ENCODE measurements around the gene RNPC3.
"Not testable (repeated sequence)": the region's sequence is repeated elsewhere in the genome, so short reads cannot be mapped to it uniquely, and the experiment has no call there.

The RNPC3 gene

GRCh38 chr1:103525607-103526507, at the start of gene RNPC3:
TSS of gene RNPC3 (plus strand) at chr1:103525699. CDS start at chr1:103526071, 372 bp downstream.
- peak; percentile 86 for DNase-seq

DNA sequence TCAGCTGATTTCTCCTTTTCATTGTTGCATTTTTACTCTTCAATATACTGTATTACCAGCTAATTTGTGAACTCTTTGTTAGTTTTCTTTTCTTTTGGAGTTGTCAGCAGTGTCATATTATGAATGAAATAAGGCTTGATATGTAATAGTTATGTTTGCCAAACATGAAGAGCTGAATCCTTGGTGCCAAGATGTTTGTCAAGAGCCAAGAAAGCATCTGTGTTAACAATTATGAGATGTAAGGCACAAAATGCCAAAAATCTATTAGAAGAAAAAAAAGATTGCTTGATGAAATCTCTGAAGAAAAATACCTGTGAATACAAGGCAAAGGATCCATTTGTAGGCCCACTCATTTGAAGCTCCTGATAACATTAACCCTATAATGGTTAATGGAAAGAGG, 48.4 kb upstream of the RNPC3 start:
- DNase-seq: no peak

DNA sequence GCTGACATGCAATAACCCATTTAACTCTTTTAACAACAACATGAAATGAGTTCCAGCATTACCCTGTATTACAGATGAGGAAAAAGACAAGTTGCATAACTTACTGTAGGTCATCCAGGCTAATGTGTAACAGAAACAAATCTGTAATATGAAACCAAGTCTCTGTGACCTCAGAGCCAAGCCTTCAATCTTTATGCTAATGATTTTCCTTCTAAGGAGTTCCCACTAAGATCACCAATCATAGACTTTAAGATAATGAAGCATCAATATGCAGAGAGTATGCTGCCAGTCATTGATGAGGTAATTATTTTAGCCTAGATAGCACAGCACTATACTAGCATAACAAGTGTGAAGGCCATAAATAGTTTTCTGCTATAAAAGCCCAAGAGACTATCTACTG, 35.6 kb upstream of the RNPC3 start:
- DNase-seq: no peak

DNA sequence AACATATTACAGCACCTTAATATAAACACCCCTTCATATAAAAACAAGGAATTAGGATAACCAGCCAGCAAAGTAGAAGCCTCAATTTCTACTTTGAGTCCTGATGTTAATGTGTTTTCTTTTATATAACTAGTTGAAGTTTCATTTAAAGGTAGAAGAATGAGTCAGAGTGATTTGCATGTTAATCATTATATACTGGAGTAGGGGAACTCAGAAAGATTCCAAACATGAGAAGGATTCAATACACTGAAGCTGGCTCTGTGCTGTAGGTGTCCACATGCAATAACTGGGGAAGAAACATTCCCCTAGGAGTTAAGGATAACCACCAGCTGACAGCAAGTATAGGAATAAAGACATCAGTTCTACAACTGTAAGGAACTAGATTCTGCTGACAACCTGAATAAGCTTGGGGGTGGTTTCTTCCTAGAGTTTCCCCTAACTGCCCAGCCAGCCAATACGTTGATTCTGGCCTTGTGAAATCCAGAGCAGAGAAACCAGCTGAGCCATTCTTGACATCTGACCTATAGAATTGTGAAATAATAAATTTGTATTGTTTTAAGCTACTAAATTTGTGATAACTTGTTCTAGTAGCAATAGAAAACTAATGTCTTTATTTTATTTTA, 33.4 kb upstream of the RNPC3 start:
- DNase-seq: no peak

DNA sequence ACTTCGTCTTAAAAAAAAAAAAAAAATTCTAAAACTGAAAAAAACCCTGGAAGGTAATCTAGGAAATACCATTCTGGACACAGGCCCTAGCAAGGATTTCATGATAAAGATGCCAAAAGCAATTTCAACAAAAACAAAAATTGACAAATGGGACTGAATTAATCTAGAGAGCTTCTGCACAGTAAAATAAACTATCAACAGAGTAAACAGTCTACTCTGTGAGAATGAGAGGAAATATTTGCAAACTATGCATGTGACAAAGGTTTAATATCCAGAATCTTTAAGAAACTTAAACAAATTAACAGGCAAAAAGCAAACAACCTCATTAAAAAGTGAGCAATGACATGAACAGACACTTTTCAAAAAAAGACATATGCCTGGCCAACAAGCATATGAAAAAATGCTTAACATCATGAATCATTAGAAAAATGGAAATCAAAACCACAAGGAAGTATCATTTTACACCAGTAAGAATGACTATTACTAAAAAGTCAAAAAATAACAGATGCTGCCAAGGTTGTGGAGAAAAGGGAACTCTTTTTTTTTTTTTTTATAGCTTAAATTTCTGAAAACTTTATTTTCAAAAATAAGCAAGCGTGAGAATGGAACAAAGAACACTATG, 29.4 kb upstream of the RNPC3 start:
- DNase-seq: no peak

DNA sequence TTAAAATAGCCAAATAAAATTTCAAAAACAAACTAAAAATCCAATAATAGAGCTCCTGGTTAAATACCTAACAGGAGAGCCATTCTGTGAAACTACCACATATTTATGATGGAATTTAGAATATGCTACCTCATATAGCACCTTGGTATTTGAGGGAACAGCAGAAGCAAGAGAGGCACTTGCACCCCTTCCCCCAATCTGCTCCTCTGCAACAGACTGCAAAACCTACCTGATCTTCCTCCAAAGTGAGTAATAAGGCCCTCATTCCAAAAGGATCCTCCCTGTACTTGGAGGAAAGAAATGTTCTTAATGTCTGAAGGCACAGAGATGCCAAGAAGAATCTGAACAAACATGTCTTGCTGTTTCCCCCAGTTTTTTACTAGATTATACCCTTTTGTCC, 28.1 kb upstream of the RNPC3 start:
- DNase-seq: no peak

DNA sequence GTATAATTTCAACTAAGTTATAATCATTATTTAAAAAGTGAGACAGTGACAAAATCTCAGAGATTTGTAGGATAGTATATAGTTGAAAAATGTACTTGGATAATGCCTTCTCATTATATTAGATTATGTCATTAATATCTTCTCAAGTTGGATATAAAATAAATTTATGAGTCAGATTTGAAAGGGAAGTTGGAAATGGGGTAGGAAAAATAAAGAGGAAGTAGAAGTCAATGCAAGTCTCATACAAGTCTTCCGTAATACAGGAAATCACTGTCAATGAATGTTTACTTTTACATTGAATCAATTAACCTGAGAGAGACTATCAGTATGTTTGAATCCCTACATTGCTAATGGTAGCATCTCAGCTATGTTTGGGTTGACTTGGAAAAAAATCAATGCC, 16.2 kb upstream of the RNPC3 start:
- no peak for DNase-seq

- DNase-seq: no peak
Observed at GRCh38 chr1:103513711-103514110, 11.8 kb upstream of the RNPC3 start.

GRCh38 chr1:103514920-103515503, 10.5 kb upstream of the RNPC3 start:
- peak; percentile 10 for DNase-seq

DNA sequence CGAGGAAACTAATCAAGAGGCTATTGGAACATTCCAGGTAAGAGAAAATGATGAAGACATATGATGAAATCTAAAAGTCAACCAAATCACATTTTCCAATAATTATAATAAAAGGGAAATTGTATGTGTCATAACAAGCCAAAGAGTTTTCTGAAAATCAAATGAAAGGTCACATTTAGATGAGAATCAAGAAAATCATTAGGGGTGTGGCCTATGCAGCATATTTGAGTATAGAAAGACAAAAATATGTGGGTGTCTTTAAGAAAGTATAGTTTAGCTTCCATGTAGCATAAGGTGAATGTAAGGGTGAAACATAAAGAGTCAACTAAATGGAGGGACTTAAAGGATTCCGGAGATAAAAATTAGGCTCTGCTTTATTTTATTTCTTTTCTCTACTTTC, 9.2 kb upstream of the RNPC3 start:
- DNase-seq: no peak

- no peak for DNase-seq
Observed at GRCh38 chr1:103516693-103517092, 8.8 kb upstream of the RNPC3 start.

- DNase-seq: no peak
Observed at GRCh38 chr1:103517380-103518047, 8.0 kb upstream of the RNPC3 start.

DNA sequence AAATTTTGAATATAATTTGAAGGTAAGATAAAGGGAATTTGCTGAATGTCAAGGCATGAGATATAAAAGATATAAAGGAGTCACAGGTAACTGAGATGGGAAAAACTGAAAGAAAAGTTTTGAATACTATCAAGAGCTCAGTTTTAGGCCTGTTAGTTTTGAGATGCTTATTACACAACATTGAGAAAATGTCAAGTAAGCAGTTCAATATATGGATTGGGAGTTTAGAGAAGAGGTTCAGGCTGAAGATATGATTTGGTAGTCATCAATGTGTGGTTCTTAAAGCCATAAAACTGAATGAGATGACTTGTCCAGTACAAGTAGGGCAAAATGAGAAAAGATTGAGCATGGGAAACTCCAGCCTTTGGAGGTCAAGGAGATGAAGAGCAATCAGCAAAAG, 4.7 kb upstream of the RNPC3 start:
- DNase-seq: no peak

- no peak for DNase-seq
Observed at GRCh38 chr1:103523346-103523745, 2.2 kb upstream of the RNPC3 start.

GRCh38 chr1:103525114-103525606, 339 bp upstream of the RNPC3 start:
- peak; percentile 20 for DNase-seq

GRCh38 chr1:103527331-103527730, 1.8 kb downstream of the RNPC3 start:
- no peak for DNase-seq

DNA sequence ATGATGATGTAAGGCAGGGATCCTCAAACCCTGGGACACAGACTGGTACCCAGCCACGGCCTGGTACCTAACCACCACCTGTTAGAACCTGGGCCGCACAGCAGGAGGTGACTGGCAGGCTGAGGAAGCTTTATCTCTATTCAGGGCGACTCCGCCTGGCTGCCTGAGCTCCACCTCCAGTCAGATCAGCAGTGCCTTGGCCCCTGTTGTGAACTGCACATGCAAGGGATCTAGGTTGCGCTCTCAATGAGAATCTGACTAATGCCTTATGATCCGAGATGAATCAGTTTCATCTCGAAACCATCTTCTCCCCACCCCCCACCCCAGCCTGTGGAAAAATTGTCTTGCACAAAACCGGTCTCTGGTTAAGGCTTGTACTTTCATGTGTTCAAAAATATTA, 4.2 kb downstream of the RNPC3 start:
- DNase-seq: peak; percentile 9

GRCh38 chr1:103538226-103538625, 12.7 kb downstream of the RNPC3 start:
- no peak for DNase-seq

GRCh38 chr1:103541431-103541830, 15.9 kb downstream of the RNPC3 start:
- DNase-seq: no peak

- DNase-seq: no peak
Observed at GRCh38 chr1:103546496-103546895, 21.0 kb downstream of the RNPC3 start.

- DNase-seq: no peak
Observed at GRCh38 chr1:103547840-103548239, 22.3 kb downstream of the RNPC3 start.

GRCh38 chr1:103560427-103560826, 34.9 kb downstream of the RNPC3 start:
- DNase-seq: no peak

DNA sequence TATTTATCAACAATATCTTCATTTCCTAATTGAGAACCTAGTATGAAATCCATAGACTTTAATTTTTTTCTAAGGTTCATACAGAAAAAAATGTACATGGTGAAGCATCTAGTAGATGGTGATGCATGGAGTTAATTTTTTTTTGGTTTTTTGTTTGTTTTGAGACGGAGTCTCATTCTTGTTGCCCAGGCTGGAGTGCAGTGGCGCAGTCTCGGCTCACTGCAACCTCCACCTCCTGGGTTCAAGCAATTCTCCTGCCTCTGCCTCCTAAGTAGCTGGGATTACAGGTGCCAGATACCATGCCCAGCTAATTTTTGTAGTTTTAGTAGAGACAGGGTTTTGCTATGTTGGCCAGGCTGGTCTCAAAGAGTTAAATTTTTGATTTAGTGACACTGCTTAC, 35.6 kb downstream of the RNPC3 start:
- not testable (repeated sequence) for DNase-seq

Measured in CD4-positive, alpha-beta T cell treated with Interleukin-6 for 4 hours (primary cell).